ENCODE data around the gene NFIX. TPM values are rescaled to one million over a fixed set of nuclear protein-coding genes. Genes with fewer than 3 reads are reported as not detected.

NFIX gene
- total and polyA plus RNA-seq, 2 of the 13 experiments (the other 11 are each of a cell fraction or from before 2014, with no cell fraction given): 3.4 to 5.4 TPM

DNA sequence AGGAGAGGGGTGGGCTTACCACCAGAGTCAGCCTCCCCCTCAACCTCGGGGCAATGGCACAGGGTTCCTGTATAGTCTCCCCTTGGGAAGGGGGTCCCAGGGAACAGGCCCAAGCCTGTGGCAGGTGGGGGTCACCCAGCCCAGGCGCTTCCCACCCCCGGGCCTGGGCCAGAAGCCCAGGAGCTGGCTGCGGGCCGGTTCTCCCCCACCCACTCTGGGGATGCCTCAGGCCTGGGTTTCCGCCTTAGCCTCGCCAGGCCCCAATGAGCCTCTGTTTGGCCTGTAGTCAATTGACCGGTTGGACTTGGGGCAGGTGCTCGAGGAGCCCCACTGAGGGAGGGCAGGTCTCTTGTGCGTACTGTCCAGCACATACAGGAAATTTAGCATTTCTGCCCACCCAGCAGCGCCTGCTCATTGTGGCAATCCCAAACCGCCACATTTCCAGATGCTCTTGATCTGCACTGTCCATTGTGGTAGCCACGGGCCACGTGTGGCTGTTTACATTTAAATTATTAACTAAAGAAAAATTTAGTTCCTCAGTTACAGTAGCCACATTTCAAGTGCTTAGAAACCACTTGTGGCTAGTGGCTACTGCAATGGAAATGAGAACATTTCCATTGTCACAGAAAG lies 97.4 kb downstream of the NFIX start (continued):
- TF ChIP-seq AGO2 (optimal IDR thresholded peaks at IDR 0.05; ENCODE audit: low read depth, low read length): peak; percentile 41
- TF ChIP-seq FOXC1 (CRISPR knock-in tag; IDR thresholded peaks at IDR 0.05; ENCODE audit: borderline replicate concordance): no peak
- TF ChIP-seq ZFP82 (CRISPR knock-in tag; IDR thresholded peaks at IDR 0.05; ENCODE audit: borderline replicate concordance): no peak
- TF ChIP-seq, protein P1, sequence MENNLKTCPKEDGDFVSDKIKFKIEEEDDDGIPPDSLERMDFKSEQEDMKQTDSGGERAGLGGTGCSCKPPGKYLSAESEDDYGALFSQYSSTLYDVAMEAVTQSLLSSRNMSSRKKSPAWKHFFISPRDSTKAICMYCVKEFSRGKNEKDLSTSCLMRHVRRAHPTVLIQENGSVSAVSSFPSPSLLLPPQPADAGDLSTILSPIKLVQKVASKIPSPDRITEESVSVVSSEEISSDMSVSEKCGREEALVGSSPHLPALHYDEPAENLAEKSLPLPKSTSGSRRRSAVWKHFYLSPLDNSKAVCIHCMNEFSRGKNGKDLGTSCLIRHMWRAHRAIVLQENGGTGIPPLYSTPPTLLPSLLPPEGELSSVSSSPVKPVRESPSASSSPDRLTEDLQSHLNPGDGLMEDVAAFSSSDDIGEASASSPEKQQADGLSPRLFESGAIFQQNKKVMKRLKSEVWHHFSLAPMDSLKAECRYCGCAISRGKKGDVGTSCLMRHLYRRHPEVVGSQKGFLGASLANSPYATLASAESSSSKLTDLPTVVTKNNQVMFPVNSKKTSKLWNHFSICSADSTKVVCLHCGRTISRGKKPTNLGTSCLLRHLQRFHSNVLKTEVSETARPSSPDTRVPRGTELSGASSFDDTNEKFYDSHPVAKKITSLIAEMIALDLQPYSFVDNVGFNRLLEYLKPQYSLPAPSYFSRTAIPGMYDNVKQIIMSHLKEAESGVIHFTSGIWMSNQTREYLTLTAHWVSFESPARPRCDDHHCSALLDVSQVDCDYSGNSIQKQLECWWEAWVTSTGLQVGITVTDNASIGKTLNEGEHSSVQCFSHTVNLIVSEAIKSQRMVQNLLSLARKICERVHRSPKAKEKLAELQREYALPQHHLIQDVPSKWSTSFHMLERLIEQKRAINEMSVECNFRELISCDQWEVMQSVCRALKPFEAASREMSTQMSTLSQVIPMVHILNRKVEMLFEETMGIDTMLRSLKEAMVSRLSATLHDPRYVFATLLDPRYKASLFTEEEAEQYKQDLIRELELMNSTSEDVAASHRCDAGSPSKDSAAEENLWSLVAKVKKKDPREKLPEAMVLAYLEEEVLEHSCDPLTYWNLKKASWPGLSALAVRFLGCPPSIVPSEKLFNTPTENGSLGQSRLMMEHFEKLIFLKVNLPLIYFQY (CRISPR knock-in tag; IDR thresholded peaks at IDR 0.05; ENCODE audit: borderline replicate concordance): no peak
- no peak for TF ChIP-seq SRF (IDR thresholded peaks at IDR 0.05; ENCODE audit: low read depth, low read length)

GRCh38 chr19:13093407-13094105 lies 98.3 kb downstream of the NFIX start:
- Histone ChIP-seq H3K79me2 (ENCODE audit: insufficient read depth, low read length) (no peaks in the 10 kb centered on the region), H3K9ac (ENCODE audit: insufficient read depth, low read depth, low read length) (no peak overlapping the region), H4K20me1 (ENCODE audit: insufficient read depth, low read length) (no peaks in the 10 kb centered on the region; the same call in 1 of the 2 replicates), H3K4me1 (ENCODE audit: insufficient read depth, low read length) (peaks cover 50% of the 10 kb centered on the region), H3K36me3 (replicated peaks in 1 of 2; ENCODE audit: control insufficient read depth in 1 of 2, insufficient read depth in 2 of 2, low read length in 2 of 2) (peaks cover 0 to 2% of the 10 kb centered on the region in 2 experiments; a peak in 2 of 5 replicates), H3K9me3 (ENCODE audit: low read length) (no peaks in the 10 kb centered on the region), H3K27ac (ENCODE audit: extremely low read length, insufficient read depth, low read length) (no peak overlapping the region), H2AFZ (ENCODE audit: low read length) (no peak overlapping the region), H3K4me2 (ENCODE audit: low read depth, low read length) (no peak overlapping the region), H3K27me3 (ENCODE audit: control insufficient read depth in 1 of 2, insufficient read depth in 2 of 2, low read length in 2 of 2) (no peaks in the 10 kb centered on the region), H3K4me3 (replicated peaks in 1 of 3; ENCODE audit: insufficient read depth in 1 of 3, low read depth in 2 of 3, low read length in 3 of 3) (no peak overlapping the region)
- ATAC-seq (peak; percentile 70), FAIRE-seq (peak; percentile 68), DNase-seq (ENCODE audit: low spot score) (peak; percentile 76)
- WGBS (ENCODE audit: low lambda C conversion rate): 0% methylated on average over 2 of the region's 12 CpGs
- in situ Hi-C loops (cut with HindIII; ENCODE audit: extremely low pct_ligation_motif_present, low pct_unique_long_range_greater_than_20kb) (loop anchor here (5.0 kb wide), 2 partner anchors 61 to 116 kb away; no protein-coding TSS in a partner anchor), intact Hi-C loops (cut with micrococcal nuclease; ENCODE audit: unreplicated experiment) (loop anchor here (1.0 kb wide), 1 partner anchor 115 kb away; no protein-coding TSS in a partner anchor)
- CTCF ChIA-PET (ENCODE audit: low intra/inter-chr PET ratio, low total read pairs): interaction anchor here (1.7 to 2.6 kb wide), 3 partner anchors 110 to 128 kb away, joined by 11 to 44 read pairs (median 18); no protein-coding TSS in a partner anchor
- POLR2A ChIA-PET: interaction anchor here (1.0 to 1.8 kb wide), 5 partner anchors 33 to 116 kb away, joined by 3 to 7 read pairs (median 4); no protein-coding TSS in a partner anchor
- no TSS peak for BruUV-seq (replicated peaks)
- TF ChIP-seq FOXK1 (CRISPR knock-in tag; IDR thresholded peaks at IDR 0.05; ENCODE audit: borderline replicate concordance, low read depth) (no peak), KDM3A (CRISPR knock-in tag; IDR thresholded peaks at IDR 0.05; ENCODE audit: low read depth) (peak; percentile 43; the same call in 1 of the 2 replicates), ZNF788 (CRISPR knock-in tag; IDR thresholded peaks at IDR 0.05; ENCODE audit: borderline replicate concordance) (peak; percentile 40; the same call in 1 of the 2 replicates), HNRNPUL1 (IDR thresholded peaks at IDR 0.05; ENCODE audit: low read depth, low read length) (no peak), ZNF841 (CRISPR knock-in tag; IDR thresholded peaks at IDR 0.05; ENCODE audit: borderline replicate concordance) (no peak), HOXA9 (CRISPR knock-in tag; IDR thresholded peaks at IDR 0.05; ENCODE audit: borderline replicate concordance) (no peak), ZNF343 (CRISPR knock-in tag; IDR thresholded peaks at IDR 0.05) (no peak), ZBTB14 (CRISPR knock-in tag; IDR thresholded peaks at IDR 0.05) (peak; percentile 78)
